CD14-positive monocyte (primary cell): ENCODE results near the gene VEGFC. TPM values are rescaled to one million over a fixed set of nuclear protein-coding genes. Genes with fewer than 3 reads are reported as not detected.

Source experiments
- DNase-seq, 3 donors: peaks; one replicate each; pipeline ENCODE4 v3.0.0-alpha.2; 2011 to 2022
- H2AFZ ChIP-seq: 2 replicates; pipeline ENCODE4 v1.6.0; 2012; ENCODE audit warnings: mild to moderate bottlenecking, low read depth, low read length, inconsistent platforms; ENCODE audit not compliant: insufficient read depth, poor library complexity, severe bottlenecking
- H3K27ac ChIP-seq, 2 donors: 1 replicate in 1 of 2; 2 replicates in 1 of 2; pipeline ENCODE4 v1.5.1; 2012 to 2013; ENCODE audit warnings: low read length in 2 of 2, control low read depth in 1 of 2, inconsistent platforms in 1 of 2, low read depth in 1 of 2, mild to moderate bottlenecking in 1 of 2
- H3K27me3 ChIP-seq, 2 donors: one replicate each; pipeline versions ENCODE4 v1.6.0 to v1.6.1; 2011 to 2013; ENCODE audit warnings: low read length in 2 of 2; ENCODE audit not compliant: control insufficient read depth in 2 of 2, insufficient read depth in 2 of 2
- H3K36me3 ChIP-seq, 2 donors: replicated peaks in 1 of 2; 1 replicate in 1 of 2; 2 replicates in 1 of 2; pipeline versions ENCODE4 v1.5.1 to v1.6.1; 2012 to 2013; ENCODE audit warnings: low read length in 2 of 2, control low read depth in 1 of 2, inconsistent platforms in 1 of 2, mild to moderate bottlenecking in 1 of 2; ENCODE audit not compliant: insufficient read depth in 2 of 2, control insufficient read depth in 1 of 2
- H3K4me1 ChIP-seq, 2 donors: 1 replicate in 1 of 2; 2 replicates in 1 of 2; pipeline versions ENCODE4 v1.5.1 to v1.6.1; 2012 to 2013; ENCODE audit warnings: low read length in 2 of 2, control low read depth in 1 of 2, inconsistent platforms in 1 of 2, mild to moderate bottlenecking in 1 of 2, moderate library complexity in 1 of 2; ENCODE audit not compliant: insufficient read depth in 2 of 2, control insufficient read depth in 1 of 2
- H3K4me2 ChIP-seq: replicated peaks from 2 replicates; pipeline ENCODE3; 2012; ENCODE audit warnings: low read length, moderate library complexity, mild to moderate bottlenecking; ENCODE audit not compliant: poor library complexity, severe bottlenecking; ENCODE audit errors: extremely low read depth
- H3K4me3 ChIP-seq, 3 experiments: fragments of 200-600 bp in 1 of 3; sonication (generic) in 1 of 3; replicated peaks in 1 of 3; 1 replicate in 2 of 3; 2 replicates in 1 of 3; pipeline ENCODE4 v1.5.1; 2011 to 2013; ENCODE audit warnings: low read length in 3 of 3, mild to moderate bottlenecking in 3 of 3, control low read depth in 2 of 3, low read depth in 2 of 3, inconsistent platforms in 1 of 3, moderate library complexity in 1 of 3
- H3K79me2 ChIP-seq: 2 replicates; pipeline ENCODE4 v1.6.0; 2012; ENCODE audit warnings: mild to moderate bottlenecking, control low read depth, inconsistent platforms, low read length, moderate library complexity; ENCODE audit not compliant: insufficient read depth
- H3K9ac ChIP-seq: 2 replicates; pipeline ENCODE4 v1.6.0; 2017; ENCODE audit warnings: low read length, mild to moderate bottlenecking; ENCODE audit not compliant: insufficient read depth, poor library complexity, severe bottlenecking
- H3K9me3 ChIP-seq, 2 donors: replicated peaks in 1 of 2; 1 replicate in 1 of 2; 2 replicates in 1 of 2; pipeline versions ENCODE4 v1.5.1 to v1.6.1; 2012 to 2013; ENCODE audit warnings: low read length in 2 of 2, control low read depth in 1 of 2; ENCODE audit not compliant: control insufficient read depth in 1 of 2, insufficient read depth in 1 of 2
- H4K20me1 ChIP-seq: 2 replicates; pipeline ENCODE4 v1.6.0; 2012; ENCODE audit warnings: mild to moderate bottlenecking, low read length, control low read depth, moderate library complexity; ENCODE audit not compliant: insufficient read depth
- H3K27ac Mint-ChIP-seq, 7 donors: one replicate each; pipeline ENCODE4 v1.8.0; 2020; ENCODE audit warnings: mild to moderate bottlenecking in 7 of 7, mixed read lengths in 7 of 7, moderate library complexity in 6 of 7, inconsistent platforms in 2 of 7
- H3K27me3 Mint-ChIP-seq, 3 donors: one replicate each; pipeline ENCODE4 v1.8.0; 2021 to 2022; ENCODE audit warnings: low read depth in 3 of 3, mild to moderate bottlenecking in 3 of 3, mixed read lengths in 3 of 3, moderate library complexity in 3 of 3, inconsistent platforms in 1 of 3
- H3K36me3 Mint-ChIP-seq, 2 donors: one replicate each; pipeline ENCODE4 v1.8.0; 2020; ENCODE audit warnings: mixed read lengths in 2 of 2, inconsistent platforms in 1 of 2, mild to moderate bottlenecking in 1 of 2
- H3K4me1 Mint-ChIP-seq: one replicate; pipeline ENCODE4 v1.8.0; 2020; ENCODE audit warnings: mild to moderate bottlenecking, mixed read lengths
- H3K4me3 Mint-ChIP-seq, 2 donors: one replicate each; pipeline ENCODE4 v1.8.0; 2020; ENCODE audit warnings: mild to moderate bottlenecking in 2 of 2, mixed read lengths in 2 of 2, moderate library complexity in 1 of 2
- H3K9me3 Mint-ChIP-seq, 7 donors: one replicate each; pipeline ENCODE4 v1.8.0; 2020 to 2022; ENCODE audit warnings: mixed read lengths in 7 of 7, mild to moderate bottlenecking in 6 of 7, moderate library complexity in 6 of 7, inconsistent platforms in 2 of 7
- WGBS: methylation state at CpG from one replicate; pipeline ENCODE4 v1.1.5; 2013; ENCODE audit warnings: missing lambda C conversion rate; ENCODE audit not compliant: insufficient coverage; 5-methylcytosine and 5-hydroxymethylcytosine counted together
- intact Hi-C, 2 donors: fragments of 100-400 bp; cut with micrococcal nuclease; formaldehyde crosslinking; loops; one replicate each; pipeline versions ENCODE4 v1.15.0 to v1.15.1; 2023
- polyA plus RNA-seq, 3 donors: library from polyadenylated mRNA; depleted of rRNA in 1 of 3; unstranded in 2 of 3; stranded (reverse) in 1 of 3; fragments of 300-500 nt in 2 of 3; fragments of >200 nt in 1 of 3; fragmentation: Illumina TruSeq in 2 of 3; gene quantifications; 1 replicate in 2 of 3; 2 replicates in 1 of 3; pipeline ENCODE4 v1.2.3, GENCODE V29; 2012 to 2021
- TF ChIP-seq, protein P1 (sequence below): fragments of 200-600 bp; IDR thresholded peaks from one replicate; pipeline ENCODE4 v1.8.0; 2022; ENCODE audit warnings: antibody characterized with exemption, mild to moderate bottlenecking

The VEGFC gene
- polyA plus RNA-seq, 3 donors, result not detected

- H2AFZ ChIP-seq, result no peak overlapping the region
- TF ChIP-seq, protein P1, sequence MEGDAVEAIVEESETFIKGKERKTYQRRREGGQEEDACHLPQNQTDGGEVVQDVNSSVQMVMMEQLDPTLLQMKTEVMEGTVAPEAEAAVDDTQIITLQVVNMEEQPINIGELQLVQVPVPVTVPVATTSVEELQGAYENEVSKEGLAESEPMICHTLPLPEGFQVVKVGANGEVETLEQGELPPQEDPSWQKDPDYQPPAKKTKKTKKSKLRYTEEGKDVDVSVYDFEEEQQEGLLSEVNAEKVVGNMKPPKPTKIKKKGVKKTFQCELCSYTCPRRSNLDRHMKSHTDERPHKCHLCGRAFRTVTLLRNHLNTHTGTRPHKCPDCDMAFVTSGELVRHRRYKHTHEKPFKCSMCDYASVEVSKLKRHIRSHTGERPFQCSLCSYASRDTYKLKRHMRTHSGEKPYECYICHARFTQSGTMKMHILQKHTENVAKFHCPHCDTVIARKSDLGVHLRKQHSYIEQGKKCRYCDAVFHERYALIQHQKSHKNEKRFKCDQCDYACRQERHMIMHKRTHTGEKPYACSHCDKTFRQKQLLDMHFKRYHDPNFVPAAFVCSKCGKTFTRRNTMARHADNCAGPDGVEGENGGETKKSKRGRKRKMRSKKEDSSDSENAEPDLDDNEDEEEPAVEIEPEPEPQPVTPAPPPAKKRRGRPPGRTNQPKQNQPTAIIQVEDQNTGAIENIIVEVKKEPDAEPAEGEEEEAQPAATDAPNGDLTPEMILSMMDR, result no peak
- no peaks in the 10 kb centered on the region for H3K4me1 ChIP-seq
- no peak overlapping the region for H3K4me2 ChIP-seq
- Mint-ChIP-seq H3K9me3 (peaks cover under 1 to 7% (median 3%) of the 10 kb centered on the region in 7 donors), H3K4me3 (no peak overlapping the region), H3K27me3 (peaks cover 0 to 3% (median 0%) of the 10 kb centered on the region in 3 donors), H3K36me3 (no peaks in the 10 kb centered on the region), H3K4me1 (no peaks in the 10 kb centered on the region), H3K27ac (no peak overlapping the region)
- H3K27me3 ChIP-seq, result no peaks in the 10 kb centered on the region
- no CpG with 5 or more reads among the region's 8 CpGs for WGBS
- intact Hi-C loops, result no loop called here
- H3K4me3 ChIP-seq, result no peak overlapping the region
- H3K79me2 ChIP-seq, result no peaks in the 10 kb centered on the region
- no peaks in the 10 kb centered on the region for H3K36me3 ChIP-seq
- H4K20me1 ChIP-seq, result no peaks in the 10 kb centered on the region
- H3K27ac ChIP-seq, result no peak overlapping the region
- peaks cover 0 to 5% of the 10 kb centered on the region in 2 donors for H3K9me3 ChIP-seq
- H3K9ac ChIP-seq, result no peak overlapping the region
- DNase-seq, result no peak
These were observed 157.1 kb downstream of the VEGFC start for GRCh38 chr4:176635372-176636261.
